ENCODE data around the gene TOGARAM2. TPM values are rescaled to one million over a fixed set of nuclear protein-coding genes. Genes with fewer than 3 reads are reported as not detected.

TOGARAM2 gene
- total and polyA plus RNA-seq, 3 donors from 2014 or later: 2.1 to 5.2 (median 3.5) TPM

- Histone ChIP-seq H3K27ac (peak overlapping the region; percentile 62 to 90), H3K4me1 (peaks cover 13% of the 10 kb centered on the region), H3K4me3 (no peak overlapping the region), H3K27me3 (no peaks in the 10 kb centered on the region), H3K36me3 (ENCODE audit: low read depth, missing control alignments) (no peaks in the 10 kb centered on the region), H3K9me3 (no peaks in the 10 kb centered on the region)
- DNase-seq: peak; percentile 41
- WGBS, 2 donors: 29 to 41% methylated on average over 6 of the region's 6 CpGs
- intact Hi-C loops (cut with DNase I; ENCODE audit: low total_unique reads): no loop called here
- TF ChIP-seq POLR2A (IDR thresholded peaks at IDR 0.05) (no peak), CTCF (IDR thresholded peaks at IDR 0.05) (peak in 1 of 3 experiments; percentile 21)
Observed at GRCh38 chr2:28952836-28953211, 28.3 kb upstream of the TOGARAM2 start.

- DNase-seq: no peak
- no peak for TF ChIP-seq POLR2A (IDR thresholded peaks at IDR 0.05)
Observed at GRCh38 chr2:28955467-28955866, 25.6 kb upstream of the TOGARAM2 start.

GRCh38 chr2:28956415-28956826 lies 24.7 kb upstream of the TOGARAM2 start:
- intact Hi-C loops (cut with DNase I; ENCODE audit: low total_unique reads): no loop called here
- H3K27ac ChIP-seq: no peak overlapping the region
- H3K4me3 ChIP-seq: no peak overlapping the region
- 28 to 51% methylated on average over 7 to 11 of the region's 11 CpGs for WGBS, 2 donors
- DNase-seq: no peak
- no peaks in the 10 kb centered on the region for H3K9me3 ChIP-seq
- no peaks in the 10 kb centered on the region for H3K36me3 ChIP-seq (ENCODE audit: low read depth, missing control alignments)
- peaks cover 9% of the 10 kb centered on the region for H3K4me1 ChIP-seq
- H3K27me3 ChIP-seq: no peaks in the 10 kb centered on the region
- no peak for TF ChIP-seq POLR2A (IDR thresholded peaks at IDR 0.05)
- TF ChIP-seq CTCF (IDR thresholded peaks at IDR 0.05): no peak

More at GRCh38 chr2:28955467-28955866, 25.6 kb upstream of the TOGARAM2 start:
- intact Hi-C loops (cut with DNase I; ENCODE audit: low total_unique reads): no loop called here
- H3K4me1 ChIP-seq: peaks cover 13% of the 10 kb centered on the region
- no peak overlapping the region for H3K27ac ChIP-seq
- H3K27me3 ChIP-seq: no peaks in the 10 kb centered on the region
- no peaks in the 10 kb centered on the region for H3K9me3 ChIP-seq
- no peak overlapping the region for H3K4me3 ChIP-seq
- 54 to 64% methylated on average over 5 of the region's 5 CpGs for WGBS, 2 donors
- no peaks in the 10 kb centered on the region for H3K36me3 ChIP-seq (ENCODE audit: low read depth, missing control alignments)

GRCh38 chr2:28956890-28957289 lies 24.2 kb upstream of the TOGARAM2 start:
- intact Hi-C loops (cut with DNase I; ENCODE audit: low total_unique reads): no loop called here
- Histone ChIP-seq H3K9me3 (no peaks in the 10 kb centered on the region), H3K27me3 (no peaks in the 10 kb centered on the region), H3K4me3 (no peak overlapping the region), H3K27ac (no peak overlapping the region), H3K36me3 (ENCODE audit: low read depth, missing control alignments) (no peaks in the 10 kb centered on the region), H3K4me1 (peaks cover 4% of the 10 kb centered on the region)
- TF ChIP-seq CTCF (IDR thresholded peaks at IDR 0.05): peak in 1 of 3 experiments; percentile 65
- no peak for TF ChIP-seq POLR2A (IDR thresholded peaks at IDR 0.05)
- WGBS, 2 donors: 54 to 77% methylated on average over 15 of the region's 15 CpGs
- no peak for DNase-seq

GRCh38 chr2:28958689-28959088 lies 22.4 kb upstream of the TOGARAM2 start:
- H3K36me3 ChIP-seq (ENCODE audit: low read depth, missing control alignments): no peaks in the 10 kb centered on the region
- TF ChIP-seq POLR2A (IDR thresholded peaks at IDR 0.05) (no peak), CTCF (IDR thresholded peaks at IDR 0.05) (peak; percentile 59 to 80 (median 59))
- H3K9me3 ChIP-seq: no peaks in the 10 kb centered on the region
- H3K4me3 ChIP-seq: no peak overlapping the region
- intact Hi-C loops (cut with DNase I; ENCODE audit: low total_unique reads): no loop called here
- H3K27me3 ChIP-seq: no peaks in the 10 kb centered on the region
- peak; percentile 65 for DNase-seq
- 26 to 33% methylated on average over 9 of the region's 9 CpGs for WGBS, 2 donors
- no peaks in the 10 kb centered on the region for H3K4me1 ChIP-seq
- H3K27ac ChIP-seq: no peak overlapping the region

All from testis (tissue), 3 donors.